ENCODE results near the gene PTCD2. TPM values are rescaled to one million over a fixed set of nuclear protein-coding genes. Genes with fewer than 3 reads are reported as not detected.

PTCD2 gene
- total RNA-seq, 1 donor, result 11.7 TPM

DNA sequence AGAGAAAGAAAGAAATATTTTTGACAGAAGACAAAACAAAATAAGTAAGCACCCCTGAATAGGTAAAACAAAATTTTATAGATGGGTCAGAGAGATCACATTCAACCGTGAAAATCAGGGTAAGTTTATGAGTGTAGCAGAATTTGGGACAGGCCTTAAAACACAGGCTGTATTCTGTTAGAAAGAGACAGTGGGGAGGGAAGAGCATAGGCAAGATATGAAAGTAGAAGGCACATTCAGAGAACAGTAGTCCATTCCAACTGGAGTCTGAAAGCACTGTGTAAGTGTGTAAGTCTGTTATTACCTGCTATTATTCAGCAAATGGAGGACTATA lies 38.8 kb upstream of the PTCD2 start:
- DNase-seq (ENCODE audit: low read depth), result no peak
- H3K4me3 ChIP-seq (ENCODE audit: low read depth, low read length), result no peak overlapping the region
- TF ChIP-seq, protein P1, sequence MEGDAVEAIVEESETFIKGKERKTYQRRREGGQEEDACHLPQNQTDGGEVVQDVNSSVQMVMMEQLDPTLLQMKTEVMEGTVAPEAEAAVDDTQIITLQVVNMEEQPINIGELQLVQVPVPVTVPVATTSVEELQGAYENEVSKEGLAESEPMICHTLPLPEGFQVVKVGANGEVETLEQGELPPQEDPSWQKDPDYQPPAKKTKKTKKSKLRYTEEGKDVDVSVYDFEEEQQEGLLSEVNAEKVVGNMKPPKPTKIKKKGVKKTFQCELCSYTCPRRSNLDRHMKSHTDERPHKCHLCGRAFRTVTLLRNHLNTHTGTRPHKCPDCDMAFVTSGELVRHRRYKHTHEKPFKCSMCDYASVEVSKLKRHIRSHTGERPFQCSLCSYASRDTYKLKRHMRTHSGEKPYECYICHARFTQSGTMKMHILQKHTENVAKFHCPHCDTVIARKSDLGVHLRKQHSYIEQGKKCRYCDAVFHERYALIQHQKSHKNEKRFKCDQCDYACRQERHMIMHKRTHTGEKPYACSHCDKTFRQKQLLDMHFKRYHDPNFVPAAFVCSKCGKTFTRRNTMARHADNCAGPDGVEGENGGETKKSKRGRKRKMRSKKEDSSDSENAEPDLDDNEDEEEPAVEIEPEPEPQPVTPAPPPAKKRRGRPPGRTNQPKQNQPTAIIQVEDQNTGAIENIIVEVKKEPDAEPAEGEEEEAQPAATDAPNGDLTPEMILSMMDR (IDR thresholded peaks at IDR 0.05; ENCODE audit: insufficient read depth, low read depth, low read length), result no peak

DNA sequence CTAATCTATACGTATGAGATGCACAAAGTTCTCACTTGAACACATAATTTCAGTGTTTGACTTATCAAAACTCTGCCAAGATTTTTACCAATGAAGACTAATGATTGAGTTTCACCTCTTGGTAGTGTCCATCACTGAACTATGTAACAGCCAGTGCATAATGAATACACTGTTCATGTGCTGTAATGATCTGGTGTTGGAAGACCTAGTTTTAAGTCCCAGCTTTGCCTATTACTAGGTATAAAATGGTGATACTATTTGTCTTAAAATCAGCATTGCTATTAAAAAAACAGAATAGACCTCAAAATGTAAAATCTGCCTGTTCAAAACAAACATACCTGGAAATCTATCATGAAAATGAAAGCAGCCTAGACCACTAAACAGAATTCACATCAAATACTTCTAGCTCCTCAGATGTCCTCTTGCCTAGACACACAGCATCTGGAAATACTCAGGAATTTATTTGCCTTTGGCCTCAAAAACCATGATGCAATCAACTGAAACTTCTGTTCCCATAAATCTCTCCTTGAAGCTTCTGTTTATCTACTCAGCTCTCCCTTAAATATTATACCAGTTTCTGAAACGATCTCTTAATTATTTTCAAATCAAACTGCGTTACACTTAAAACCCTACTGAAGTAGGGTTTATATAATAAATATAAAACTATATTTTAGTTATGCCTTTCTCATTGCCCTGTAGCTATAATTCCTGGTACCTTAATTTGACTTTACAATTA lies 38.2 kb upstream of the PTCD2 start:
- no peak overlapping the region for H3K4me3 ChIP-seq (ENCODE audit: low read depth, low read length)
- TF ChIP-seq, protein P1 (IDR thresholded peaks at IDR 0.05; ENCODE audit: insufficient read depth, low read depth, low read length), result no peak
- DNase-seq (ENCODE audit: low read depth), result peak; percentile 98

GRCh38 chr5:72282878-72283277 lies 37.3 kb upstream of the PTCD2 start:
- H3K4me3 ChIP-seq (ENCODE audit: low read depth, low read length), result no peak overlapping the region
- DNase-seq (ENCODE audit: low read depth), result peak; percentile 93
- TF ChIP-seq, protein P1 (IDR thresholded peaks at IDR 0.05; ENCODE audit: insufficient read depth, low read depth, low read length), result no peak

- TF ChIP-seq, protein P1 (IDR thresholded peaks at IDR 0.05; ENCODE audit: insufficient read depth, low read depth, low read length), result no peak
- no peak overlapping the region for H3K4me3 ChIP-seq (ENCODE audit: low read depth, low read length)
- no peak for DNase-seq (ENCODE audit: low read depth)
Observed at GRCh38 chr5:72283358-72283757, 36.8 kb upstream of the PTCD2 start.

- no peak overlapping the region for H3K4me3 ChIP-seq (ENCODE audit: low read depth, low read length)
- DNase-seq (ENCODE audit: low read depth), result no peak
- TF ChIP-seq, protein P1 (IDR thresholded peaks at IDR 0.05; ENCODE audit: insufficient read depth, low read depth, low read length), result no peak
Observed at GRCh38 chr5:72284559-72285423, 35.4 kb upstream of the PTCD2 start.

- H3K4me3 ChIP-seq (ENCODE audit: low read depth, low read length), result no peak overlapping the region
- TF ChIP-seq, protein P1 (IDR thresholded peaks at IDR 0.05; ENCODE audit: insufficient read depth, low read depth, low read length), result no peak
- DNase-seq (ENCODE audit: low read depth), result no peak
Observed at GRCh38 chr5:72285424-72285821, 34.8 kb upstream of the PTCD2 start.

All from fibroblast of villous mesenchyme (primary cell).